WTC11 (cell line): ENCODE results near the gene RFX5. TPM values are rescaled to one million over a fixed set of nuclear protein-coding genes. Genes with fewer than 3 reads are reported as not detected.

ENCODE experiments used
- ATAC-seq: fragments of 200-7000 bp; cut with Tn5 transposase; 2 replicates; pipeline ENCODE4 v1.10.0; 2021; ENCODE audit warnings: mild to moderate bottlenecking, moderate library complexity
- CTCF ChIA-PET: fragments of 300-600 bp; sonication (Branson Sonifier 250); formaldehyde crosslinking; loops from one replicate; lab custom pipeline; 2021; ENCODE audit warnings: antibody characterized with exemption; lab: Charles Lee
- POLR2A ChIA-PET: fragments of 350-600 bp; sonication (Branson Sonifier 250); formaldehyde crosslinking; loops from one replicate; lab custom pipeline; 2021; ENCODE audit warnings: antibody characterized with exemption; lab: Charles Lee
- DNase-seq: peaks from one replicate; pipeline ENCODE4 v3.0.0; 2021; ENCODE audit warnings: low spot score
- H3K27ac Mint-ChIP-seq: 2 replicates; pipeline ENCODE4 v1.8.0; 2021; ENCODE audit warnings: mixed read lengths
- H3K27me3 Mint-ChIP-seq: 2 replicates; pipeline ENCODE4 v1.8.0; 2021; ENCODE audit warnings: low read depth, mild to moderate bottlenecking, moderate library complexity, mixed read lengths
- H3K36me3 Mint-ChIP-seq: 2 replicates; pipeline ENCODE4 v1.8.0; 2021; ENCODE audit warnings: mixed read lengths
- H3K4me1 Mint-ChIP-seq: 2 replicates; pipeline ENCODE4 v1.8.0; 2022; ENCODE audit warnings: mixed read lengths
- H3K4me3 Mint-ChIP-seq: 2 replicates; pipeline ENCODE4 v1.8.0; 2021; ENCODE audit warnings: mild to moderate bottlenecking, moderate library complexity, mixed read lengths
- H3K9me3 Mint-ChIP-seq: 2 replicates; pipeline ENCODE4 v1.8.0; 2021; ENCODE audit warnings: mixed read lengths
- ATF2 ChIP-seq: sonication (generic); formaldehyde crosslinking; IDR thresholded peaks from 2 replicates; pipeline ENCODE4 v1.8.1; 2022; ENCODE audit warnings: low read depth, missing genetic modification reagents, borderline replicate concordance
- E2F4 ChIP-seq: sonication (generic); formaldehyde crosslinking; IDR thresholded peaks from 2 replicates; pipeline ENCODE4 v1.8.1; 2022; ENCODE audit warnings: low read depth, mild to moderate bottlenecking, moderate library complexity, missing genetic modification reagents, borderline replicate concordance
- ERG ChIP-seq: fragments of 250-450 bp; sonication (Bioruptor Pico); IDR thresholded peaks from 2 replicates; pipeline ENCODE4 v1.8.0; 2021; ENCODE audit warnings: mild to moderate bottlenecking
- ETV6 ChIP-seq: sonication (generic); formaldehyde crosslinking; IDR thresholded peaks from 2 replicates; pipeline ENCODE4 v1.8.1; 2022; ENCODE audit warnings: mild to moderate bottlenecking, missing genetic modification reagents
- FOXK1 ChIP-seq: sonication (generic); formaldehyde crosslinking; IDR thresholded peaks from 2 replicates; pipeline ENCODE4 v1.8.0; 2022; ENCODE audit warnings: mild to moderate bottlenecking, moderate library complexity, missing genetic modification reagents
- FOXP4 ChIP-seq: sonication (generic); formaldehyde crosslinking; IDR thresholded peaks from 2 replicates; pipeline ENCODE4 v1.8.0; 2022; ENCODE audit warnings: mild to moderate bottlenecking, missing genetic modification reagents
- PRDM15 ChIP-seq: sonication (generic); formaldehyde crosslinking; IDR thresholded peaks from 2 replicates; pipeline ENCODE4 v1.8.0; 2022; ENCODE audit warnings: missing genetic modification reagents
- SP1 ChIP-seq: sonication (generic); formaldehyde crosslinking; conservative IDR thresholded peaks from 2 replicates; pipeline ENCODE4 v1.8.1; 2022; ENCODE audit warnings: missing genetic modification reagents
- USF2 ChIP-seq: sonication (generic); formaldehyde crosslinking; IDR thresholded peaks from 2 replicates; pipeline ENCODE4 v1.8.1; 2023; ENCODE audit warnings: mild to moderate bottlenecking, missing genetic modification reagents, moderate library complexity
- ZBTB21 ChIP-seq: sonication (generic); formaldehyde crosslinking; IDR thresholded peaks from 2 replicates; pipeline ENCODE4 v1.8.1; 2023; ENCODE audit warnings: mild to moderate bottlenecking, missing genetic modification reagents, borderline replicate concordance
- ZBTB43 ChIP-seq: sonication (generic); formaldehyde crosslinking; IDR thresholded peaks from 2 replicates; pipeline ENCODE4 v1.8.1; 2023; ENCODE audit warnings: mild to moderate bottlenecking, missing genetic modification reagents
- ZMAT4 ChIP-seq: fragments of 250-450 bp; sonication (Bioruptor Pico); IDR thresholded peaks from 2 replicates; pipeline ENCODE4 v1.9.0; 2021; ENCODE audit warnings: mild to moderate bottlenecking
- ZNF121 ChIP-seq: sonication (generic); formaldehyde crosslinking; IDR thresholded peaks from 2 replicates; pipeline ENCODE4 v1.8.0; 2023; ENCODE audit warnings: missing genetic modification reagents
- total RNA-seq: library from RNA; stranded (reverse); gene quantifications from 3 replicates; pipeline ENCODE4 v1.2.3, GENCODE V29; 2021

Gene RFX5
- total RNA-seq, 1 experiment from 2014 or later, result 59.2 TPM

- TF ChIP-seq ZNF121 (peak; percentile 62; the same call in 1 of the 2 replicates), ETV6 (no peak), E2F4 (CRISPR knock-in tag) (no peak), USF2 (CRISPR knock-in tag) (no peak), ATF2 (no peak), ZMAT4 (CRISPR knock-in tag) (no peak)
- ChIA-PET CTCF (interaction anchor here (0.7 to 2.3 kb wide), 9 partner anchors 12 to 228 kb away, joined by 3 to 48 read pairs (median 5); partner anchors contain the start of gene ZNF687), POLR2A (interaction anchor here (0.6 to 2.0 kb wide), 12 partner anchors 8 to 213 kb away, joined by 3 to 23 read pairs (median 4); partner anchors contain the start of genes PSMB4 and ZNF687)
- H3K27me3 Mint-ChIP-seq, result no peaks in the 10 kb centered on the region
- peaks cover 7% of the 10 kb centered on the region; the same call in 1 of the 2 replicates for H3K36me3 Mint-ChIP-seq
- H3K4me1 Mint-ChIP-seq, result peaks cover 13% of the 10 kb centered on the region
- DNase-seq (peak; percentile 43), ATAC-seq (peak; percentile 36)
- no peaks in the 10 kb centered on the region for H3K9me3 Mint-ChIP-seq
- peak overlapping the region; percentile 98 for H3K27ac Mint-ChIP-seq
- H3K4me3 Mint-ChIP-seq, result peak overlapping the region; percentile 87
Observed at GRCh38 chr1:151327903-151328674, 19.0 kb downstream of the RFX5 start.

- ATAC-seq, result peak; percentile 96
Observed at GRCh38 chr1:151327223-151327902, 19.7 kb downstream of the RFX5 start, which contains the start of gene PI4KB. Gene PI4KB (minus strand): TSS chr1:151327416. CDS start chr1:151316481, 10,935 bp downstream.

GRCh38 chr1:151326619-151327222, 20.3 kb downstream of the RFX5 start:
- Mint-ChIP-seq H3K36me3 (peaks cover 16% of the 10 kb centered on the region), H3K9me3 (no peaks in the 10 kb centered on the region), H3K27ac (peak overlapping the region; percentile 95), H3K27me3 (no peaks in the 10 kb centered on the region), H3K4me1 (peaks cover 13% of the 10 kb centered on the region), H3K4me3 (peak overlapping the region; percentile 87)
- DNase-seq, result no peak
- ATAC-seq, result peak; percentile 14
- POLR2A ChIA-PET, result interaction anchor here (1.1 to 2.0 kb wide), 5 partner anchors 14 to 74 kb away, joined by 3 to 23 read pairs (median 8); partner anchors contain the start of genes PSMB4 and ZNF687
- TF ChIP-seq PRDM15, result peak; percentile 69; the same call in 1 of the 2 replicates
- no peak for TF ChIP-seq FOXP4 (CRISPR knock-in tag)
- TF ChIP-seq ERG (CRISPR knock-in tag), result no peak
- CTCF ChIA-PET, result interaction anchor here (1.1 to 2.3 kb wide), 6 partner anchors 14 to 227 kb away, joined by 3 to 48 read pairs (median 5); partner anchors contain the start of gene ZNF687

More at GRCh38 chr1:151327223-151327902, 19.7 kb downstream of the RFX5 start, which contains the start of gene PI4KB:
- DNase-seq, result peak; percentile 92
- TF ChIP-seq SP1 (CRISPR knock-in tag) (peak; percentile 52; the same call in 1 of the 2 replicates), ZBTB21 (no peak), ZBTB43 (CRISPR knock-in tag) (no peak), FOXK1 (CRISPR knock-in tag) (peak; percentile 31; the same call in 1 of the 2 replicates), ETV6 (0 out of 2 replicates have a peak, but pooled peaks have one; percentile 14)
- H3K27ac Mint-ChIP-seq, result peak within 1 kb of the TSS; percentile 98
- H3K36me3 Mint-ChIP-seq, result peaks cover 11% of the 10 kb centered on the region
- peak within 1 kb of the TSS; percentile 87 for H3K4me3 Mint-ChIP-seq
- H3K27me3 Mint-ChIP-seq, result no peaks in the 10 kb centered on the region
- POLR2A ChIA-PET, result interaction anchor here (0.6 to 2.0 kb wide), 11 partner anchors 9 to 214 kb away, joined by 3 to 23 read pairs (median 3); partner anchors contain the start of genes PSMB4 and ZNF687
- CTCF ChIA-PET, result interaction anchor here (0.7 to 2.3 kb wide), 9 partner anchors 13 to 228 kb away, joined by 3 to 48 read pairs (median 5); partner anchors contain the start of gene ZNF687
- H3K4me1 Mint-ChIP-seq, result peaks cover 13% of the 10 kb centered on the region
- no peaks in the 10 kb centered on the region for H3K9me3 Mint-ChIP-seq
